ENCODE measurements around the gene PRND. TPM values are rescaled to one million over a fixed set of nuclear protein-coding genes. Genes with fewer than 3 reads are reported as not detected.

PRND gene
- total RNA-seq, 1 experiment from 2014 or later: 0.04 TPM

DNA sequence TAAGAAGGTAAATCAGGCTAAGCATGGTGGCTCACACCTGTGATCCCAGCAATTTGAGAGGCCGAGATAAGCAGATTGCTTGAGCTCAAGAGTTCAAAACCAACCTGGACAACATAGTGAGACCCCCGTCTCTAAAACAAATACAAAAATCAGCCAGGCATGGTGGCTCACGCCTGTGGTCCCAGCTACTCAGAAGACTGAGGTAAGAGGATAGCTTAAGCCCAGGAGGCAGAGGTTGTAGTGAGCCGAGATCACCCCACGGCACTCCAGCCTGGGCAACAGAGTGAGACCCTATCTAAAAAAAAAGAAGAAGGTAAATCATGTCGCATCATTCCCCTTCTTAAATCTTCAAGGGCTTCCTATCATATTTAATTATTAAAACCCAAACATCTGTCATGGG lies 39.0 kb upstream of the PRND start:
- no peak overlapping the region for H4K5ac ChIP-seq (ENCODE audit: insufficient read length, low read depth, low read length)
- H3K9me3 Mint-ChIP-seq: no peaks in the 10 kb centered on the region
- no CpG with 5 or more reads among the region's 6 CpGs for WGBS (ENCODE audit: extremely low coverage, insufficient read length, low lambda C conversion rate)
- no peak overlapping the region for H3K9ac ChIP-seq (ENCODE audit: extremely low read depth, insufficient read length, low read length)
- no peak overlapping the region for H3K4me2 ChIP-seq (ENCODE audit: insufficient read depth, insufficient read length, low read length)
- no peak overlapping the region for H3K56ac ChIP-seq (ENCODE audit: insufficient read length, low read depth, low read length)
- TF ChIP-seq CTCF (conservative IDR thresholded peaks at IDR 0.05): no peak
- H3K27ac Mint-ChIP-seq: no peak overlapping the region
- no peak overlapping the region for H3T11ph ChIP-seq (ENCODE audit: low read length)
- no peak overlapping the region for H2BK20ac ChIP-seq (ENCODE audit: low read depth, low read length, poor library complexity, severe bottlenecking)
- H2AFZ ChIP-seq (ENCODE audit: low read length): no peak overlapping the region
- no peaks in the 10 kb centered on the region for H3K79me1 ChIP-seq (ENCODE audit: insufficient read depth, low read depth, low read length, poor library complexity, severe bottlenecking)
- no peak overlapping the region for H2BK5ac ChIP-seq (ENCODE audit: insufficient read length, low read length)
- no peak overlapping the region for H2AK5ac ChIP-seq (ENCODE audit: insufficient read length, low read length)
- no peak overlapping the region for H3K18ac ChIP-seq (ENCODE audit: insufficient read length, low read depth, low read length)
- H4K91ac ChIP-seq (ENCODE audit: insufficient read length, low read depth, low read length): no peak overlapping the region
- H4K8ac ChIP-seq (replicated peaks; ENCODE audit: insufficient read length, low read depth, low read length): no peak overlapping the region
- DNase-seq: no peak
- H3K4me1 ChIP-seq (ENCODE audit: insufficient read depth, low read length): peaks cover 11% of the 10 kb centered on the region; the same call in 1 of the 2 replicates
- H3K4me1 Mint-ChIP-seq: peaks cover 42 to 44% of the 10 kb centered on the region in 2 experiments
- no peaks in the 10 kb centered on the region for H3K9me3 ChIP-seq (ENCODE audit: control insufficient read depth, low read depth, low read length)
- H2BK120ac ChIP-seq (ENCODE audit: low read depth, low read length, poor library complexity, severe bottlenecking): no peak overlapping the region
- H3K79me2 ChIP-seq (ENCODE audit: insufficient read depth, low read length): no peaks in the 10 kb centered on the region
- no peak overlapping the region for H2BK15ac ChIP-seq (ENCODE audit: low read depth, low read length)
- no peaks in the 10 kb centered on the region for H3K27me3 ChIP-seq (ENCODE audit: insufficient read depth, low read length)
- no peak overlapping the region for H3K27ac ChIP-seq (ENCODE audit: insufficient read length, low read depth, low read length)
- no peak overlapping the region for H3K4me3 Mint-ChIP-seq
- H2BK12ac ChIP-seq (ENCODE audit: insufficient read length, low read depth, low read length): no peak overlapping the region
- H3K4ac ChIP-seq (ENCODE audit: low read depth, low read length): no peak overlapping the region
- H3K36me3 Mint-ChIP-seq (ENCODE audit: insufficient read depth in 1 of 3, low read depth in 3 of 3): no peaks in the 10 kb centered on the region
- H3K23ac ChIP-seq (ENCODE audit: insufficient read length, low read depth, low read length): no peak overlapping the region
- peaks cover 4% of the 10 kb centered on the region for H3K23me2 ChIP-seq (ENCODE audit: insufficient read length, low read depth, low read length, poor library complexity, severe bottlenecking)
- H3K27me3 Mint-ChIP-seq (ENCODE audit: low read depth): peaks cover 18% of the 10 kb centered on the region
- H4K20me1 ChIP-seq (ENCODE audit: control insufficient read depth, insufficient read depth, insufficient read length): no peaks in the 10 kb centered on the region
- no peak overlapping the region for H3K14ac ChIP-seq (ENCODE audit: insufficient read depth, low read length)
